MM.1S (cell line): ENCODE results near the gene GPR61.
A peak's percentile ranks its signal among the peaks of the same experiment; 100 is the strongest.

Source experiments
- EZH2phosphoT487 ChIP-seq: fragments of 300-600 bp; sonication (generic); IDR thresholded peaks from 2 replicates; pipeline ENCODE4 v1.6.1; 2018; ENCODE audit warnings: antibody characterized with exemption, low read length
- TF ChIP-seq, protein P1 (sequence below): fragments of 300-600 bp; sonication (generic); IDR thresholded peaks from 2 replicates; pipeline ENCODE4 v1.5.1; 2016; ENCODE audit warnings: antibody characterized with exemption, low read length, mixed read lengths

GRCh38 chr1:109546311-109547109 is 6.8 kb downstream of the GPR61 start:
- TF ChIP-seq, protein P1, sequence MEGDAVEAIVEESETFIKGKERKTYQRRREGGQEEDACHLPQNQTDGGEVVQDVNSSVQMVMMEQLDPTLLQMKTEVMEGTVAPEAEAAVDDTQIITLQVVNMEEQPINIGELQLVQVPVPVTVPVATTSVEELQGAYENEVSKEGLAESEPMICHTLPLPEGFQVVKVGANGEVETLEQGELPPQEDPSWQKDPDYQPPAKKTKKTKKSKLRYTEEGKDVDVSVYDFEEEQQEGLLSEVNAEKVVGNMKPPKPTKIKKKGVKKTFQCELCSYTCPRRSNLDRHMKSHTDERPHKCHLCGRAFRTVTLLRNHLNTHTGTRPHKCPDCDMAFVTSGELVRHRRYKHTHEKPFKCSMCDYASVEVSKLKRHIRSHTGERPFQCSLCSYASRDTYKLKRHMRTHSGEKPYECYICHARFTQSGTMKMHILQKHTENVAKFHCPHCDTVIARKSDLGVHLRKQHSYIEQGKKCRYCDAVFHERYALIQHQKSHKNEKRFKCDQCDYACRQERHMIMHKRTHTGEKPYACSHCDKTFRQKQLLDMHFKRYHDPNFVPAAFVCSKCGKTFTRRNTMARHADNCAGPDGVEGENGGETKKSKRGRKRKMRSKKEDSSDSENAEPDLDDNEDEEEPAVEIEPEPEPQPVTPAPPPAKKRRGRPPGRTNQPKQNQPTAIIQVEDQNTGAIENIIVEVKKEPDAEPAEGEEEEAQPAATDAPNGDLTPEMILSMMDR: peak; percentile 64
- no peak for TF ChIP-seq EZH2phosphoT487
